HepG2 (cell line): ENCODE measurements around the gene GPR68.

Source experiments
- FOXA1 ChIP-seq, 2 experiments: fragments of 450-650 bp in 1 of 2; sonication (generic) in 1 of 2; formaldehyde crosslinking in 1 of 2; IDR thresholded peaks; 2 replicates each; pipeline versions ENCODE4 v1.4.0 to v1.6.1; 2016 to 2020; ENCODE audit warnings: missing genetic modification reagents in 1 of 2
- FOXA3 ChIP-seq: IDR thresholded peaks from 2 replicates; pipeline ENCODE4 v1.6.1; 2016; ENCODE audit warnings: missing genetic modification reagents, missing compliant biosample characterization
- ISL2 ChIP-seq: sonication (generic); formaldehyde crosslinking; IDR thresholded peaks from 2 replicates; pipeline ENCODE4 v1.5.0; 2020; ENCODE audit warnings: missing genetic modification reagents
- MIXL1 ChIP-seq: IDR thresholded peaks from 2 replicates; pipeline ENCODE4 v1.6.1; 2016
- SMAD3 ChIP-seq: sonication (generic); formaldehyde crosslinking; IDR thresholded peaks from 2 replicates; pipeline ENCODE4 v1.4.0; 2020; ENCODE audit warnings: missing genetic modification reagents
- STAG1 ChIP-seq: sonication (generic); formaldehyde crosslinking; IDR thresholded peaks from 2 replicates; pipeline ENCODE4 v1.4.0; 2020; ENCODE audit warnings: missing genetic modification reagents
- THAP11 ChIP-seq: IDR thresholded peaks from 2 replicates; pipeline ENCODE4 v1.6.1; 2016; ENCODE audit warnings: missing biosample characterization, missing genetic modification reagents
- ZMYM3 ChIP-seq: sonication (generic); formaldehyde crosslinking; IDR thresholded peaks from 2 replicates; pipeline ENCODE4 v1.5.1; 2020; ENCODE audit warnings: mild to moderate bottlenecking, missing genetic modification reagents
- ZNF670 ChIP-seq: sonication (generic); formaldehyde crosslinking; IDR thresholded peaks from 2 replicates; pipeline ENCODE4 v1.8.0; 2022; ENCODE audit warnings: mild to moderate bottlenecking, missing genetic modification reagents, borderline replicate concordance
- TF ChIP-seq, protein P1 (sequence below): sonication (generic); formaldehyde crosslinking; IDR thresholded peaks from 2 replicates; pipeline ENCODE4 v1.5.0; 2020; ENCODE audit warnings: mild to moderate bottlenecking, missing genetic modification reagents, moderate library complexity
- TF ChIP-seq, protein P2 (sequence below): sonication (generic); formaldehyde crosslinking; IDR thresholded peaks from 2 replicates; pipeline ENCODE4 v1.4.0; 2020; ENCODE audit warnings: missing genetic modification reagents
- TF ChIP-seq, protein P3 (sequence below), 2 experiments: fragments of 450-650 bp in 1 of 2; sonication (generic) in 1 of 2; formaldehyde crosslinking in 1 of 2; IDR thresholded peaks; 2 replicates each; pipeline versions ENCODE4 v1.6.1 to v1.8.0; 2016 to 2022; ENCODE audit warnings: antibody characterized with exemption in 1 of 2, mild to moderate bottlenecking in 1 of 2, missing genetic modification reagents in 1 of 2

DNA sequence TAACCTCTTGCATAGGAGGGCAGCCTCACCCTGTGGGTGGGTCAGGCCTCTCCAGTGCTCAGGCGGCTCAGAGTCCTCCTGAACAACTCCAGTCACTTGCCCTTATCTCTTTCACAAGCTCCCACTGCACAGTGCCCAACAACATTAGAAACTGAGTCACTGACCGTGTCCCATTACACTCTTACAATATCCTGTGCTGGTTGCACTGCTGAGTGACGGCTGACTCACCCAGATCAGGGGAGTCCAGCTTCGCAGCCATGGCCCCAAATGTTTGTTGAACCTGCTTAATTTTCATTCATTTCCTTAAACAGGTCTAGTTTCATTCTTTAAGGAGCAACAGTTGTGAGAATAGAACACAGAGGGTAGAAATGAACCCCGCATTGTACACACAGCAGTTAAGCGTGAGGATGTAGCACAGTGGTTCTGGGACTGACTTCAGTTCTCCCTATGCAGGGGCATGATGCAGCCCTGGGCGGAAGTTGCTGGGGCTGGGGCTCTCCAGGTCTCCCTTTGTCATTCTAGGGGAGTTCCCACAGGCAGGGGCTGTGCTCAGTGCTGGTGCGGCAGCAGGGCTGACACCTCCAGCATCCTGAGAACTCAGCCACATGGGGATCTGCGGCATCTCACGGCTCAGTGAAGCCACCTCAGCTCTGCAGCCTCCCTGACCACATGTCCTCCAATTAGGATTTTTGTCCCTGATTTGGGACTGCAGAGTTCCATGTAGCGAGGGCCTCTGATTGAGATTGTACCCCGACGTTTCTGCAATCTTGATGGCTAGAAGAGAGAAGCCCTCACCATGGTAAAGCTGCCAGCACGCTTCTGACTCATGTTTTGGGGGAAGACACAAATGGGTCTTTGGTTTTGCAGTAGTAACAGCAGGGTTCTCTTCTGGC, 16.1 kb downstream of the GPR68 start:
- TF ChIP-seq, protein P1, sequence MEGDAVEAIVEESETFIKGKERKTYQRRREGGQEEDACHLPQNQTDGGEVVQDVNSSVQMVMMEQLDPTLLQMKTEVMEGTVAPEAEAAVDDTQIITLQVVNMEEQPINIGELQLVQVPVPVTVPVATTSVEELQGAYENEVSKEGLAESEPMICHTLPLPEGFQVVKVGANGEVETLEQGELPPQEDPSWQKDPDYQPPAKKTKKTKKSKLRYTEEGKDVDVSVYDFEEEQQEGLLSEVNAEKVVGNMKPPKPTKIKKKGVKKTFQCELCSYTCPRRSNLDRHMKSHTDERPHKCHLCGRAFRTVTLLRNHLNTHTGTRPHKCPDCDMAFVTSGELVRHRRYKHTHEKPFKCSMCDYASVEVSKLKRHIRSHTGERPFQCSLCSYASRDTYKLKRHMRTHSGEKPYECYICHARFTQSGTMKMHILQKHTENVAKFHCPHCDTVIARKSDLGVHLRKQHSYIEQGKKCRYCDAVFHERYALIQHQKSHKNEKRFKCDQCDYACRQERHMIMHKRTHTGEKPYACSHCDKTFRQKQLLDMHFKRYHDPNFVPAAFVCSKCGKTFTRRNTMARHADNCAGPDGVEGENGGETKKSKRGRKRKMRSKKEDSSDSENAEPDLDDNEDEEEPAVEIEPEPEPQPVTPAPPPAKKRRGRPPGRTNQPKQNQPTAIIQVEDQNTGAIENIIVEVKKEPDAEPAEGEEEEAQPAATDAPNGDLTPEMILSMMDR (CRISPR knock-in tag) = no peak
- TF ChIP-seq THAP11 (CRISPR knock-in tag) (no peak), FOXA3 (CRISPR knock-in tag) (no peak), ISL2 (CRISPR knock-in tag) (no peak), ZNF670 (no peak), SMAD3 (no peak), STAG1 (CRISPR knock-in tag) (no peak), FOXA1 (IDR thresholded peaks at IDR 0.05) (no peak), FOXA1 (CRISPR knock-in tag; IDR thresholded peaks at IDR 0.05) (no peak), ZMYM3 (CRISPR knock-in tag) (no peak), MIXL1 (CRISPR knock-in tag) (no peak)
- TF ChIP-seq, protein P2, sequence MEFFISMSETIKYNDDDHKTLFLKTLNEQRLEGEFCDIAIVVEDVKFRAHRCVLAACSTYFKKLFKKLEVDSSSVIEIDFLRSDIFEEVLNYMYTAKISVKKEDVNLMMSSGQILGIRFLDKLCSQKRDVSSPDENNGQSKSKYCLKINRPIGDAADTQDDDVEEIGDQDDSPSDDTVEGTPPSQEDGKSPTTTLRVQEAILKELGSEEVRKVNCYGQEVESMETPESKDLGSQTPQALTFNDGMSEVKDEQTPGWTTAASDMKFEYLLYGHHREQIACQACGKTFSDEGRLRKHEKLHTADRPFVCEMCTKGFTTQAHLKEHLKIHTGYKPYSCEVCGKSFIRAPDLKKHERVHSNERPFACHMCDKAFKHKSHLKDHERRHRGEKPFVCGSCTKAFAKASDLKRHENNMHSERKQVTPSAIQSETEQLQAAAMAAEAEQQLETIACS (CRISPR knock-in tag) = no peak
- TF ChIP-seq, protein P3, sequence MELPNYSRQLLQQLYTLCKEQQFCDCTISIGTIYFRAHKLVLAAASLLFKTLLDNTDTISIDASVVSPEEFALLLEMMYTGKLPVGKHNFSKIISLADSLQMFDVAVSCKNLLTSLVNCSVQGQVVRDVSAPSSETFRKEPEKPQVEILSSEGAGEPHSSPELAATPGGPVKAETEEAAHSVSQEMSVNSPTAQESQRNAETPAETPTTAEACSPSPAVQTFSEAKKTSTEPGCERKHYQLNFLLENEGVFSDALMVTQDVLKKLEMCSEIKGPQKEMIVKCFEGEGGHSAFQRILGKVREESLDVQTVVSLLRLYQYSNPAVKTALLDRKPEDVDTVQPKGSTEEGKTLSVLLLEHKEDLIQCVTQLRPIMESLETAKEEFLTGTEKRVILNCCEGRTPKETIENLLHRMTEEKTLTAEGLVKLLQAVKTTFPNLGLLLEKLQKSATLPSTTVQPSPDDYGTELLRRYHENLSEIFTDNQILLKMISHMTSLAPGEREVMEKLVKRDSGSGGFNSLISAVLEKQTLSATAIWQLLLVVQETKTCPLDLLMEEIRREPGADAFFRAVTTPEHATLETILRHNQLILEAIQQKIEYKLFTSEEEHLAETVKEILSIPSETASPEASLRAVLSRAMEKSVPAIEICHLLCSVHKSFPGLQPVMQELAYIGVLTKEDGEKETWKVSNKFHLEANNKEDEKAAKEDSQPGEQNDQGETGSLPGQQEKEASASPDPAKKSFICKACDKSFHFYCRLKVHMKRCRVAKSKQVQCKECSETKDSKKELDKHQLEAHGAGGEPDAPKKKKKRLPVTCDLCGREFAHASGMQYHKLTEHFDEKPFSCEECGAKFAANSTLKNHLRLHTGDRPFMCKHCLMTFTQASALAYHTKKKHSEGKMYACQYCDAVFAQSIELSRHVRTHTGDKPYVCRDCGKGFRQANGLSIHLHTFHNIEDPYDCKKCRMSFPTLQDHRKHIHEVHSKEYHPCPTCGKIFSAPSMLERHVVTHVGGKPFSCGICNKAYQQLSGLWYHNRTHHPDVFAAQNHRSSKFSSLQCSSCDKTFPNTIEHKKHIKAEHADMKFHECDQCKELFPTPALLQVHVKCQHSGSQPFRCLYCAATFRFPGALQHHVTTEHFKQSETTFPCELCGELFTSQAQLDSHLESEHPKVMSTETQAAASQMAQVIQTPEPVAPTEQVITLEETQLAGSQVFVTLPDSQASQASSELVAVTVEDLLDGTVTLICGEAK (IDR thresholded peaks at IDR 0.05) = no peak
- TF ChIP-seq, protein P3 (CRISPR knock-in tag; IDR thresholded peaks at IDR 0.05) = no peak
